GM21367 (cell line): Measurements from ENCODE around the gene C12orf57.

Source experiments
- ATAC-seq: cut with Tn5 transposase; IDR thresholded peaks from one replicate; pipeline ENCODE4 v1.9.1; 2021; ENCODE audit not compliant: unreplicated experiment

Gene C12orf57

GRCh38 chr12:6917491-6918231, 26.2 kb upstream of the C12orf57 start:
- ATAC-seq, result no peak

- ATAC-seq, result no peak
Measured at GRCh38 chr12:6919588-6919987, 24.2 kb upstream of the C12orf57 start.

GRCh38 chr12:6921539-6921938, 22.3 kb upstream of the C12orf57 start:
- no peak for ATAC-seq

GRCh38 chr12:6921996-6922946, 21.6 kb upstream of the C12orf57 start:
- no peak for ATAC-seq

- ATAC-seq, result no peak
Measured at GRCh38 chr12:6923003-6923732, 20.7 kb upstream of the C12orf57 start.

- ATAC-seq, result no peak
Measured at GRCh38 chr12:6923851-6924250, 20.0 kb upstream of the C12orf57 start.

- ATAC-seq, result no peak
Measured at GRCh38 chr12:6925239-6925539, 18.6 kb upstream of the C12orf57 start.

- no peak for ATAC-seq
Measured at GRCh38 chr12:6925540-6926279, 18.1 kb upstream of the C12orf57 start.

- ATAC-seq, result no peak
Measured at GRCh38 chr12:6927379-6928021, 16.3 kb upstream of the C12orf57 start, which contains the start of gene ATN1. Gene ATN1 (plus strand): TSS chr12:6927959. CDS start chr12:6934002, 6,043 bp downstream.

GRCh38 chr12:6928022-6928702, 15.7 kb upstream of the C12orf57 start:
- no peak for ATAC-seq

GRCh38 chr12:6928703-6929407, 15.0 kb upstream of the C12orf57 start:
- no peak for ATAC-seq

- no peak for ATAC-seq
Measured at GRCh38 chr12:6929466-6930452, 14.1 kb upstream of the C12orf57 start.

GRCh38 chr12:6932766-6933165, 11.1 kb upstream of the C12orf57 start:
- ATAC-seq, result no peak

GRCh38 chr12:6934110-6934509, 9.7 kb upstream of the C12orf57 start:
- no peak for ATAC-seq

GRCh38 chr12:6935371-6936193, 8.2 kb upstream of the C12orf57 start:
- no peak for ATAC-seq

GRCh38 chr12:6936194-6936635, 7.6 kb upstream of the C12orf57 start:
- ATAC-seq, result no peak
